Suprapubic skin (tissue), 4 donors: Measurements from ENCODE around the gene TSPEAR.

Experiments used
- CTCF ChIP-seq, 2 donors: fragments of 200-600 bp in 1 of 2; fragments of 450-650 bp in 1 of 2; sonication (generic) in 1 of 2; IDR thresholded peaks; one replicate each; pipeline ENCODE4 v1.5.1; 2016 to 2019; ENCODE audit warnings: antibody characterized with exemption in 2 of 2, mild to moderate bottlenecking in 1 of 2, moderate library complexity in 1 of 2
- EP300 ChIP-seq: sonication (generic); formaldehyde crosslinking; IDR thresholded peaks from one replicate; pipeline ENCODE4 v1.6.1; 2017; ENCODE audit warnings: antibody characterized with exemption
- POLR2AphosphoS5 ChIP-seq, 3 donors: sonication (generic); formaldehyde crosslinking; IDR thresholded peaks; one replicate each; pipeline ENCODE4 v1.6.1; 2017; ENCODE audit warnings: antibody characterized with exemption in 3 of 3

DNA sequence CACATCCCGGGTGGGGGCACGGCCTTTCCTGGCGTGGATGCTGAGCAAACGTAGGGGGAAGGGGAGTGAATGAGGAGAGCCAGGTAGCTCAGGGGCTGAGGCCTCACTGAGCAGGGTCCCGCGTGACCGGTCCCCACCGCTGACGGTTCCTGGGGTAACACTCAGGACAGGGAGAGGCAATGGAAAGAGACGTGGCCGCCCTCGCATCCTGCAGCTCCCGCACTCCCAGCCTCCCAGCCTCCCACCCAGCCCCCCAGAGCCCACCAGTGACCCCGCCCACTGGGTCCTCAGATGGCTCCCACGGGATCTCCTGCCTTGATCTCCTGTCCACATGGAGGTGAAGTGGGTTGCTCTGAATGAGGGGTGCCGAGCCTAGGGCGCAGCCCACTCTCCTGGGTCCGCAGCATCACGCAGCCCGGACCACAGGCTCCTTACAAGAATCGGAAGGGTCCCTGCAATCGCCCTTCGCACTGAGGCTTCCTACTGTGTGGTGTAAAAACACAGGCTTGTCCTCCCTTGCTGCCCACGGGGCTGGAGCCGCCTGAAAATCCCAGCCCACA, 2.4 kb downstream of the TSPEAR start:
- no peak for TF ChIP-seq CTCF (IDR thresholded peaks at IDR 0.05)
- no peak for TF ChIP-seq EP300
- TF ChIP-seq POLR2AphosphoS5 (IDR thresholded peaks at IDR 0.05), result no peak
